HG02973 (cell line): Measurements from ENCODE around the gene REX1BD.
"Not testable (repeated sequence)": the region's sequence is repeated elsewhere in the genome, so short reads cannot be mapped to it uniquely, and the experiment has no call there.

ENCODE experiments used
- ATAC-seq: cut with Tn5 transposase; IDR thresholded peaks from one replicate; pipeline ENCODE4 v1.9.1; 2021; ENCODE audit warnings: moderate library complexity; ENCODE audit not compliant: unreplicated experiment

The REX1BD gene

DNA sequence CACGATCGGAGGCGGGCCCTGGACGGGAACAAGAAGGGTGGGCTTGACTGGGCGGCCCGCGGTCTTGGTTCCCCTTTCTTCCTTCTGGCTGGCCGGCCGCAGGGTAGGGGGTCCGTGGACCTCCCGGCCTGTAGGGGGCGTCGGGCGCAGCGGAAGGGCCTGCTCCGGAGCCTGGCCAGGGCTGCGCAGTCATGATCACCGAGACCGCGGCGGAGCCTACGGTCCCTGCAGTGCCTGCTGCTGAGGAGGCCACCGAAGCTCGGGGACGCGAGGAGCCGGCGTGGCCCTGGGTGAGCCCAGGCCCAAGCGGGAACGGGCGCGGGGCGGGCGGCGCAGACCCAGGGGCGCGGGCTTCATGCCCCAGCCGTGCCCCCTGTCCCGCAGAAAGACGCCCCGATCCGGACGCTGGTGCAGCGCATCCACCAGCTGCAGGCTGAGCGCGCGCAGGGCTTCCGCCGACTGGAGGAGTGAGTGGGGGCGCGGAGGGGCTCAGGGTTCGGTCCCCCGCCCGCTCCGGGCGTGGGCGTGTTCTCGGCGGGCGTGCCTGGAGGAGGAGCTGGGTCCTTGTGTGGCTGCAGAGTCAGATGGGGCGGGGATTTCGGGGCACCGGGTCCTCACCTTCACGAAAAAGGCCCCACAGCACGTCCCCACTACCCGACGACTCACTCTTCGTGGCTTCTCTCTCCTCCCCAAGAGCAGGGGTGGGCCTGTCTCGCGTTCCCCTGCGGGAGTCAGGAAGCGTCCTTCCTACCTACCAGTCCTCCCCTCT is at the start of gene REX1BD:
TSS of gene REX1BD (plus strand) at position 188 of the 769 bp plus-strand sequence. CDS start at position 192, 4 bp downstream.
- peak; percentile 65 for ATAC-seq

GRCh38 chr19:18539372-18539771 is 49.2 kb upstream of the REX1BD start:
- no peak for ATAC-seq

- not testable (repeated sequence) for ATAC-seq
Measured at GRCh38 chr19:18540200-18540599, 48.4 kb upstream of the REX1BD start.

GRCh38 chr19:18541258-18541991 is 47.2 kb upstream of the REX1BD start:
- no peak for ATAC-seq

- no peak for ATAC-seq
Measured at GRCh38 chr19:18541992-18542940, 46.3 kb upstream of the REX1BD start.

DNA sequence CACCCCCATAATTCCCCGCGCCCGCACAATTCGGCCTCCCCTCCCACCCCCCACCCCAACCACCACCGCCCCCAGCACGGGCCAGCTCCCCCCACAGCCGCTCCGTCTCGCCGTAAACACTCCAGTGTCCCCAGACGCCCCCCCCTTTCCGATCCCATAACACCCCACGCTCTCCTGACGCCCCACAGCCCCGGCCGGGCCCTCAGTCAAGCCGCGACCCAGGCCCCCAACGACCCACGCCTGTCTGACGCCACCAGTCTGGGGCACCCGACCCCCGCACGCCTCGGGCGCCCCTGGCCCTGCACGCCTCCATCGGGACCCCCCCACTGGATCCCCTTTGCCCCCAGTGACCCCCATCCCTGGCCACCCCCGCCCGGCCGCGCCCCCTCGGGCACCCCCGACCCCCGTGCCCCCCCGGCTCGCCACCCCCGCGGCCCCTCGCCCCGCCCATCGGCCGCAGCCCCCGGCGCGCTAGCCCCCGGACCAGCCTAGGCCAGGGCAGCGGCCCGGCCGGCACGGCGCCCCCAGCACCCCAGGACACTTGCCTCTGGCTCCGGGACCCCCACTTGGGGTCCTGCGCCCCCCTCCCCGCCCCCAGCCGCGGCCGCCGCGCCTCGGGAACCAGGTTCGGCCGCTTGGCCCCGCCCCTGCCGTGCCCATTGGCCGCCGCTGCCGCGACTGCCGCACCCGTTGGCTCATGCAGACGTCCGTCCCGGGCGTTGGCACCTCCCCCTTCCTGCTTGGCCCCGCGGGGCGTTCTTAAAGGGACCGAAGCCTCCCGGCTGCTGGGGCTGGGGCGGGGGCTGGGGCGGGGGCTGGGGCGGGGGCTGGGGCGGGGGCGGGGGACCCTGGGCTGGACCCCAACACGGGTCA is 45.4 kb upstream of the REX1BD start, which contains the start of gene FKBP8:
TSS of gene FKBP8 (minus strand) at position 633 of the 873 bp plus-strand sequence. CDS start 1,603 bp downstream, outside the sequence.
- ATAC-seq = peak; percentile 81

- ATAC-seq = no peak
Measured at GRCh38 chr19:18543814-18544475, 44.7 kb upstream of the REX1BD start.

DNA sequence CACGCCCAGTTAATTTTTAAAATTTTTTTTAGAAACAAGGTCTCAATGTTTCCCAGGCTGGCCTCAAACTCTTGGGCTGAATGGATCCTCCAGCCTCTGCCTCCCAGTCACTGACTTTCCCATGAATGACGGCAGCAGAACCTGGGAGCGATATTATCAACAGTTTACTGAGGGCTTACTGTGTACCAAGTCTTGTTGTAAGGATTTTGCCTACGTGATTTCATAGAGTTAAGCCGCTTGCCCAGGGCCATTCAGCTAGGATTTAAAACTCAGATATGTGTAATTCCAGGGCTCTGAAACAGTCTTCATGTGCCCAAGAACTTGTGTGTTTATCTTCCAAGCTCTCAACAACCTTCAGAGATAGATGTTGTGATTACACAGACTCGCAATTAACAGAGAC is 37.0 kb upstream of the REX1BD start:
- no peak for ATAC-seq

GRCh38 chr19:18557411-18558201 is 31.0 kb upstream of the REX1BD start, which contains the start of gene KXD1:
TSS of gene KXD1 (plus strand) at chr19:18557870. CDS start at chr19:18562057, 4,187 bp downstream.
- peak; percentile 91 for ATAC-seq

GRCh38 chr19:18558202-18558555 is 30.4 kb upstream of the REX1BD start:
- ATAC-seq = no peak

- no peak for ATAC-seq
Measured at GRCh38 chr19:18558604-18559003, 30.0 kb upstream of the REX1BD start.

- ATAC-seq = no peak
Measured at GRCh38 chr19:18559685-18560084, 28.9 kb upstream of the REX1BD start.

DNA sequence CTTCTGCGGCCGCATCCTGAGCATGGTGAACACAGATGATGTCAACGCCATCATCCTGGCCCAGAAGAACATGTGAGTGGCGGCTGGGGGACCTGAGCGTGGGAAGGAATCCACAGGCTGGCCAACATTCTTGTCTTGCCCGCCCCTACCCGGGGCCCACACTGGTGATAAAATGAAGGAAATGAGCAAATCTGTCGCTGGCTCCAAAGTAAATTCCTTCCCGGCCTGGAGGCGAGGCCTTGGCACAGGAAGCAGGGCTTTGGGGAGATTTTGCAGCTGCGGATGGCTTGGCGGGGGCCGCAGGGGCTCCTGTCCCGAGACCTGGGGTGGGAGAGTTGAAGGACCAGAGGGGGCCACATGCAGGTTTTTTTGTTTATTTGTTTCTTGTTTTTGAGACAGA is 26.5 kb upstream of the REX1BD start:
- ATAC-seq = no peak

- ATAC-seq = no peak
Measured at GRCh38 chr19:18566953-18567352, 21.6 kb upstream of the REX1BD start.

GRCh38 chr19:18568367-18568766 is 20.2 kb upstream of the REX1BD start:
- no peak for ATAC-seq

DNA sequence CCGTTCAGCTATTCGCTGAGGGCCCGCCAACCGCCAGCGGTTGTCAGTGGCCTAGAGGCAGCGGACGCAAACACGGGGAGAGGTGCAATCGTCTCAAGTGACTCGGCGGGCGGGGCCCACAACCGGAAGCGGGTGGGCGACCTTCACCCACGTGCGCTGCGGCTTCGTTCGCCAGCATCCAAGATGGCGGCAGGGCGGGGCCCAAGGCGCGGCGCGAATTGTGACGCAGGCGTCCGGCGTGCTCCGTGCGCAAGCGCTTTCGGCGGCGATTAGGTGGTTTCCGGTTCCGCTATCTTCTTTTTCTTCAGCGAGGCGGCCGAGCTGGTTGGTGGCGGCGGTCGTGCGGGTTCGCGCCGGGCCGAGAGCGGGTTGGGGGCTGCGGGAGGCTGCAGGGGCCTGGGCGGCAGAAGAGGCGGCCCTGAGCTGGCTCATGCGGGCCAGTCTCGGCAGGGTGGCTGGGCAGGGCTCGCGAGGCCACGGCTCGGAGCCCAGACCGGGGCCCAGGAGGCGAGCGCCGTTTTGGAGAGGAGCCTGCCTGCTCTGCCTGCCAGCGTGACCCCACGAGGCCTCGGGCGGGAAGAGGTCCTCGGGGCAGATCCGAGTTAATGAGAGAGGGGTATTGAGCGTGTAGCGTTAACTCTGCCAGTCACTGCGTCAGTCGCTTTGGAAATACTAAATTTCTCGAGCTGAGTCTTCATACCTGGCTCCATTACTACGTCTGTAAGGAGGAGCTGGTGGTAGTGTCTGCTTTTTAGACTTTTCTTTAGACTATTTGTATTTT is 16.8 kb upstream of the REX1BD start, which contains the start of gene UBA52:
TSS of gene UBA52 (plus strand) at position 294 of the 781 bp plus-strand sequence. CDS start 1,444 bp downstream, outside the sequence.
- peak; percentile 79 for ATAC-seq

DNA sequence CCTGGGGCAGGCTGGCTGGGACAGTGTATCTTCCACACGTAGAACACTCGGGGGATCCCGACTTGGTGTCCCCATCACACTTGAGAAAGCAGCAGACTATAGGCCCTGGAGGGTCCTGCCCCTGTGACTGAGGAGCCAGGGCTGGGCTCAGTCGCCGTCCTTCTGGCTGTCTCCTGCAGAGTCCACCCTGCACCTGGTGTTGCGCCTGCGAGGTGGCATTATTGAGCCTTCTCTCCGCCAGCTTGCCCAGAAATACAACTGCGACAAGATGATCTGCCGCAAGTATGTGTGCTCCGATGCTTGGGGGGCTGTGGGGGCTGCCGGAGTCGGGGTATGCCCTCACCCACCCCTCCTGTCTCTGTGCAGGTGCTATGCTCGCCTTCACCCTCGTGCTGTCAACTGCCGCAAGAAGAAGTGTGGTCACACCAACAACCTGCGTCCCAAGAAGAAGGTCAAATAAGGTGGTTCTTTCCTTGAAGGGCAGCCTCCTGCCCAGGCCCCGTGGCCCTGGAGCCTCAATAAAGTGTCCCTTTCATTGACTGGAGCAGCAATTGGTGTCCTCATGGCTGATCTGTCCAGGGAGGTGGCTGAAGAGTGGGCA is 13.8 kb upstream of the REX1BD start:
- no peak for ATAC-seq
